Peyer's patch (tissue), 4 donors: ENCODE data around the gene ZNF354C. TPM values are rescaled to one million over a fixed set of nuclear protein-coding genes. Genes with fewer than 3 reads are reported as not detected.

Experiments
- DNase-seq, 3 donors: peaks; one replicate each; pipeline ENCODE4 v3.0.0-alpha.2; 2017 to 2019
- H3K27ac ChIP-seq, 4 donors: fragments of 200-600 bp; sonication (generic); one replicate each; pipeline ENCODE4 v1.5.1; 2016 to 2019
- H3K27me3 ChIP-seq, 2 donors: fragments of 200-600 bp; sonication (generic); one replicate each; pipeline ENCODE4 v1.5.1; 2019
- H3K36me3 ChIP-seq, 3 donors: fragments of 200-600 bp; sonication (generic); one replicate each; pipeline ENCODE4 v1.5.1; 2016 to 2019
- H3K4me1 ChIP-seq, 4 donors: fragments of 200-600 bp; sonication (generic); one replicate each; pipeline ENCODE4 v1.5.1; 2016 to 2019
- H3K4me3 ChIP-seq, 4 donors: fragments of 200-600 bp; sonication (generic); 1 replicate in 3 of 4; 2 replicates in 1 of 4; pipeline ENCODE4 v1.5.1; 2016 to 2019; ENCODE audit warnings: mild to moderate bottlenecking in 1 of 4
- H3K9me3 ChIP-seq, 4 donors: fragments of 200-600 bp; sonication (generic); one replicate each; pipeline ENCODE4 v1.5.1; 2016 to 2019; ENCODE audit warnings: mild to moderate bottlenecking in 1 of 4
- CTCF ChIP-seq, 6 experiments: fragments of 450-650 bp in 4 of 6; fragments of 200-600 bp in 2 of 6; sonication (generic) in 1 of 6; IDR thresholded peaks; one replicate each; pipeline ENCODE4 v1.5.1; 2017 to 2019; ENCODE audit warnings: antibody characterized with exemption in 6 of 6, mild to moderate bottlenecking in 3 of 6, moderate library complexity in 1 of 6
- POLR2A ChIP-seq, 2 donors: fragments of 450-650 bp; IDR thresholded peaks; one replicate each; pipeline ENCODE4 v1.5.1; 2017; ENCODE audit warnings: antibody characterized with exemption in 2 of 2, mild to moderate bottlenecking in 2 of 2, moderate library complexity in 2 of 2
- total RNA-seq, 4 donors: library from RNA; depleted of rRNA; stranded (reverse); fragments of >200 nt; gene quantifications; one replicate each; pipeline ENCODE4 v1.1.0, GENCODE V29; 2016

ZNF354C gene
- total RNA-seq, 4 donors from 2014 or later, result 2.0 to 5.8 (median 2.7) TPM

GRCh38 chr5:179123491-179124272, 63.5 kb downstream of the ZNF354C start:
- no peak overlapping the region for H3K27ac ChIP-seq
- H3K27me3 ChIP-seq, result no peaks in the 10 kb centered on the region
- DNase-seq, result peak in 1 of 3 donors; percentile 26
- no peaks in the 10 kb centered on the region for H3K4me1 ChIP-seq
- peaks cover 0 to 15% (median 2%) of the 10 kb centered on the region in 4 donors for H3K9me3 ChIP-seq
- TF ChIP-seq POLR2A (IDR thresholded peaks at IDR 0.05) (no peak), CTCF (IDR thresholded peaks at IDR 0.05) (no peak)
- H3K36me3 ChIP-seq, result no peaks in the 10 kb centered on the region
- H3K4me3 ChIP-seq, result no peak overlapping the region

GRCh38 chr5:179124273-179124852, 64.2 kb downstream of the ZNF354C start:
- no peak for TF ChIP-seq CTCF (IDR thresholded peaks at IDR 0.05)
- no peak for TF ChIP-seq POLR2A (IDR thresholded peaks at IDR 0.05)
- Histone ChIP-seq H3K36me3 (no peaks in the 10 kb centered on the region), H3K27me3 (no peaks in the 10 kb centered on the region), H3K4me3 (no peak overlapping the region), H3K27ac (no peak overlapping the region), H3K9me3 (peaks cover 0 to 15% (median 2%) of the 10 kb centered on the region in 4 donors), H3K4me1 (no peaks in the 10 kb centered on the region)
- peak in 1 of 3 donors; percentile 25 for DNase-seq

GRCh38 chr5:179124853-179125788, 64.9 kb downstream of the ZNF354C start:
- H3K9me3 ChIP-seq, result peaks cover 0 to 15% (median 2%) of the 10 kb centered on the region in 4 donors
- TF ChIP-seq POLR2A (IDR thresholded peaks at IDR 0.05) (no peak), CTCF (IDR thresholded peaks at IDR 0.05) (no peak)
- H3K4me1 ChIP-seq, result no peaks in the 10 kb centered on the region
- no peaks in the 10 kb centered on the region for H3K27me3 ChIP-seq
- DNase-seq, result peak in 1 of 3 donors; percentile 38
- H3K27ac ChIP-seq, result no peak overlapping the region
- H3K36me3 ChIP-seq, result no peaks in the 10 kb centered on the region
- no peak overlapping the region for H3K4me3 ChIP-seq

- DNase-seq, result peak in 1 of 3 donors; percentile 34
- Histone ChIP-seq H3K4me3 (no peak overlapping the region), H3K36me3 (no peaks in the 10 kb centered on the region), H3K27me3 (no peaks in the 10 kb centered on the region), H3K9me3 (peaks cover 0 to 14% (median 2%) of the 10 kb centered on the region in 4 donors), H3K27ac (no peak overlapping the region), H3K4me1 (no peaks in the 10 kb centered on the region)
- TF ChIP-seq CTCF (IDR thresholded peaks at IDR 0.05), result no peak
- no peak for TF ChIP-seq POLR2A (IDR thresholded peaks at IDR 0.05)
Measured at GRCh38 chr5:179125789-179126505, 65.8 kb downstream of the ZNF354C start.

GRCh38 chr5:179126506-179126991, 66.4 kb downstream of the ZNF354C start:
- Histone ChIP-seq H3K27me3 (no peaks in the 10 kb centered on the region), H3K9me3 (peaks cover 0 to 8% (median 0%) of the 10 kb centered on the region in 4 donors), H3K4me1 (no peaks in the 10 kb centered on the region), H3K36me3 (no peaks in the 10 kb centered on the region), H3K27ac (no peak overlapping the region), H3K4me3 (no peak overlapping the region)
- TF ChIP-seq POLR2A (IDR thresholded peaks at IDR 0.05) (no peak), CTCF (IDR thresholded peaks at IDR 0.05) (no peak)
- DNase-seq, result peak in 2 of 3 donors; percentile 23 to 35
